Right hindlimb (tissue), 1 donor: ENCODE results near the gene TLN1.

ENCODE experiments used
- DNase-seq: peaks from one replicate; pipeline ENCODE4 v3.0.0-alpha.2; 2018

The TLN1 gene

GRCh38 chr9:35682051-35682450 lies 49.9 kb downstream of the TLN1 start:
- DNase-seq = no peak

DNA sequence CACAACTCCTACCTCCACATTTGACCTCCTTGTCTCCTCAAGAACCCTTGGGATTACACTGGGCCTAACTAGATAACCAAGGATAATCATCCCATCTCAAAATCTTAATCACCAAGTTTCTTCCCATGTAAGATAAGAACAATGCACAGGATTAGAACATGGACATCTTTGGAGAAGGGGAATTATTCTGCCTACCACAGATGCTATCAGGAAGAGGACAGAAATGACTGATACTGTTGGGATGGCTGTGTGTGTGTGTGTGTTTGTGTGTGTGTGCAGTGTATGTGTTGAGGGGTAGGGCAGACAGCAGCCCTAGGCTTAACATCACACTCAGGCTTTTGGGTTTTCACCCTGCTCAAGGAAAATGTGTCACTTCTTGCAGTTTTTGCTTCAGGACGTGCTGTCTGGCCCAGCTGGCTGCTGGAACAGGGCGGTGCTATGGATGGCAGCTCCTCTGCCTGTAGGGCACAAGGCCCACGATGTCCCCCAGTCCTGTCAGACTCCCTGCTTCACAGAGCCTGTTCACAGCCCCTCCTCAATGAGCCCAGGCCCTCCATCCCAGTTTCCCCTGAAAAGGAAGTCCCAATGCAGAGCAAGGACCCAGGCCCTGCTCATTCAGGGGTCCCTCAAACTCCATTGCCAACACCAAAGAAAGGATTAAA lies 50.5 kb downstream of the TLN1 start:
- DNase-seq = no peak

DNA sequence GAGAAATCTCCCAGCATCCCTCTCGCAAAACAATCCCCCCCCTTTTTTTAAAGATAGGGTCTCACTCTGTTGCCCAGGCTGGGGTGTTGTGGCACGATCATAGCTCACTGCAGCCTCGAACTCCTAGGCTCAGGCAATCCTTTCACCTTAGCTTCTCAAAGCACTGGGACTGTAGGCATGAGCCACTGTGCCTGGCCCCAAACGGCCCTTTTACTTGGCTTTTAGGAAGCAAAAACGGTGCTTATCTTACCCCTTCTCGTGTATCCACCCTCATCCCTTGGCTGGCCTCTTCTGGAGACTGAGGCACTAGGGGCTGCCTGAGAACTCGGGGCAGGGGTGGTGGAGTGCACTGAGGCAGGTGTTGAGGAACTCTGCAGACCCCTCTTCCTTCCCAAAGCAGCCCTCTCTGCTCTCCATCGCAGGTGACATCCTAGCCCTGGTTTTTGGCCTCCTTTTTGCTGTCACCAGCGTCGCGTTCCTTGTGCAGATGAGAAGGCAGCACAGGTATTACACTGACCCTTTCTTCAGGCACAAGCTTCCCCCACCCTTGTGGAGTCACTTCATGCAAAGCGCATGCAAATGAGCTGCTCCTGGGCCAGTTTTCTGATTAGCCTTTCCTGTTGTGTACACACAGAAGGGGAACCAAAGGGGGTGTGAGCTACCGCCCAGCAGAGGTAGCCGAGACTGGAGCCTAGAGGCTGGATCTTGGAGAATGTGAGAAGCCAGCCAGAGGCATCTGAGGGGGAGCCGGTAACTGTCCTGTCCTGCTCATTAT lies 51.5 kb downstream of the TLN1 start:
- no peak for DNase-seq

DNA sequence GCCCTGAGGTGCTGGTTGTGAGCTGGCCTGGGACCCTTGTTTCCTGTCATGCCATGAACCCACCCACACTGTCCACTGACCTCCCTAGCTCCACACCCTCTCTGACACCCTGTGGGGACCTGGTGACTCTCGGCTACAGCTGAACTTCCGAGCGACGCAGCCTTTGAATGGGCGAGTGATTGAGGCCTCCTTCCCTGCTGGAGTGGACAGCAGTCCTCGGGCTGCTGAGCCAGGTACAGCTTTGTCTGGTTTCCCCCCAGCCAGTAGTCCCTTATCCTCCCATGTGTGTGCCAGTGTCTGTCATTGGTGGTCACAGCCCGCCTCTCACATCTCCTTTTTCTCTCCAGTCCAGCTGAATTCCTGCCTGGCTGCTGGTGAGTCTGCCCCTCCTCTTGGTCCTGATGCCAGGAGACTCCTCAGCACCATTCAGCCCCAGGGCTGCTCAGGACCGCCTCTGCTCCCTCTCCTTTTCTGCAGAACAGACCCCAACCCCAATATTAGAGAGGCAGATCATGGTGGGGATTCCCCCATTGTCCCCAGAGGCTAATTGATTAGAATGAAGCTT lies 52.1 kb downstream of the TLN1 start:
- no peak for DNase-seq

- no peak for DNase-seq
These were observed 52.9 kb downstream of the TLN1 start for GRCh38 chr9:35679091-35679490.

DNA sequence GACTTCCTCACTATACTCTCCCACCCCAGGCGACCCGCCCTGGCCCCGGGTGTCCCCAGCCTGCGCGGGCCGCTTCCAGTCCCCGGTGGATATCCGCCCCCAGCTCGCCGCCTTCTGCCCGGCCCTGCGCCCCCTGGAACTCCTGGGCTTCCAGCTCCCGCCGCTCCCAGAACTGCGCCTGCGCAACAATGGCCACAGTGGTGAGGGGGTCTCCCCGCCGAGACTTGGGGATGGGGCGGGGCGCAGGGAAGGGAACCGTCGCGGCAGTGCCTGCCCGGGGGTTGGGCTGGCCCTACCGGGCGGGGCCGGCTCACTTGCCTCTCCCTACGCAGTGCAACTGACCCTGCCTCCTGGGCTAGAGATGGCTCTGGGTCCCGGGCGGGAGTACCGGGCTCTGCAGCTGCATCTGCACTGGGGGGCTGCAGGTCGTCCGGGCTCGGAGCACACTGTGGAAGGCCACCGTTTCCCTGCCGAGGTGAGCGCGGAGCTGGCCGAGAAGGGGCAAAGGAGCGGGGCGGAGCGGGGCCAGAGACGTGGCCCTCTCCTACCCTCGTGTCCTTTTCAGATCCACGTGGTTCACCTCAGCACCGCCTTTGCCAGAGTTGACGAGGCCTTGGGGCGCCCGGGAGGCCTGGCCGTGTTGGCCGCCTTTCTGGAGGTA lies 56.1 kb downstream of the TLN1 start:
- peak; percentile 85 for DNase-seq

GRCh38 chr9:35675204-35675603 lies 56.8 kb downstream of the TLN1 start:
- no peak for DNase-seq

- DNase-seq = no peak
These were observed 58.0 kb downstream of the TLN1 start for GRCh38 chr9:35674025-35674361.

- DNase-seq = no peak
These were observed 58.6 kb downstream of the TLN1 start, which contains the start of gene CA9 for GRCh38 chr9:35673132-35674024. Gene CA9 (plus strand): TSS chr9:35673928. CDS start chr9:35673960, 32 bp downstream.

GRCh38 chr9:35669331-35670145 lies 62.5 kb downstream of the TLN1 start:
- DNase-seq = no peak

GRCh38 chr9:35667939-35668338 lies 64.1 kb downstream of the TLN1 start:
- DNase-seq = no peak

DNA sequence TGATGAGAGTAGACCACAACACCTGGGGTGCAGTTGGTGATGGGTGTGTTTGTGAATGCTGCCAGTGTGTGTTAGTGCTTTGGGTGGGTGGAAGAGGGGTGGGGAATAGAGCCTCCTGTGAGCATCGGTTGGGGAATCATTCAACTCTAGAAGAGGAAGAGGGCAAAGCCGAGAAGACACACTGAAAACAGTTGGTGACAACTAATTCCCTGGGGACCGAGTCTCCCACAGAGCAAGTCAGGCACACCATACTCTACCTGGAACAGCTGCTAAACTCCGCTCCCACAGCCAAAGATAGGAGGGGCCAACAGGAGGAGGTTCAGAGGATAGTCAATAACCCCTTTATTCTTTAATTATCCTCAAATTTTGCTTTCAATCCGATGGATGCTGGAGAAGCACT lies 65.4 kb downstream of the TLN1 start:
- no peak for DNase-seq

- no peak for DNase-seq
These were observed 66.0 kb downstream of the TLN1 start for GRCh38 chr9:35666045-35666444.

- no peak for DNase-seq
These were observed 66.5 kb downstream of the TLN1 start for GRCh38 chr9:35665471-35665818.

GRCh38 chr9:35664531-35665470 lies 67.2 kb downstream of the TLN1 start, which contains the start of gene ARHGEF39:
Gene ARHGEF39 (minus strand): TSS chr9:35665195. CDS start chr9:35665169, 26 bp downstream.
- DNase-seq = peak; percentile 88

DNA sequence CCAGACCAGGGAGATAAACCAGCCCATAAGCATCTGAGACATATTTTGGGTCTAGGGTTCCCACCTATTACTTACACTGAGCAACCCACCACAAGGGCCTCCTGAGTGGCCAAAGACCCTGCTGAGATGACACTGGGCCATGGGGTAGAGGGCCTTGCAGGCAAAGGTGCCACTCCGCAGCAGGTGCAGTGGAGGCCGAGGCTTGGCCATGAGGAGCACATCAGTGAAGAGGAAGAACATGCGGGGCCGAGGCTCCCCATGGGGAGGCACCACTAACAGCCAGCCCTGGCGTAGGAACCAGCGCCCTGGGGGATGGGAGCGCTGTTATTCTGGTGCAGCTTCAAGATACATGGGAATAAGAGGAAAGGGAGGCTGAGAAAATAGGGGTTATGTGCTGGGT lies 69.6 kb downstream of the TLN1 start:
- DNase-seq = no peak

- no peak for DNase-seq
These were observed 70.1 kb downstream of the TLN1 start for GRCh38 chr9:35661756-35662350.

- no peak for DNase-seq
These were observed 71.0 kb downstream of the TLN1 start for GRCh38 chr9:35660966-35661415.

DNA sequence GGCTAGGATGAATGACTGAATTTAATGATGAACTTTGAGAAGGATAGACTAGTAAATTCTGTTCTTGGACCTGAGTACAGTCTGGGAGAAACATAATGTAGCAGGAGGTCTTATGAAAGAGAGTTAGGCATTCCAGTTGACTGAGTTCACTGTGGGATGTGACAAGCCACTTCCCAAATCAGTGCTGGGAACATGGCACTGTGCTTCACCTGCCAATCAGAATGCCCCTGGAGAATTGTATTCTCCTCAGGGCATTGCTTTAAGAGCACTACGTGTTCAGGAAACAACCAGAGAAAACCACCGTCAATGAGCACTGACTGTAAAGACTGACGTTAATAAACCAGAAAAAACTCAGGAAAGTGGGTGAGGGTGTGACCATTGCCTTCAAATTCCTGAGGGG lies 72.7 kb downstream of the TLN1 start:
- DNase-seq = no peak

DNA sequence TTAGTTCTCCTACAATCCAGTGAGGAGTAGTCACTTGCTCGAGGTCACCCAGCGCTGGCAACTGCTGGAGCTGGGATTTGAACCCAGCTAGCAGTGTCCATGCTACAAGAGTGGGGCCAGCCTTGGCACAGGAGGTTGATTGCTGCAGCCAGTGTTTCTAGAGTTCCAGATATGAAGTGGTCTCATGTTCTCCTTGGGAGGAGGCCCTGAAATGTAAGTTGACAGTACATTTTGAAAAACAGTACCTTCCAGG lies 73.1 kb downstream of the TLN1 start:
- DNase-seq = no peak
